Trophoblast cell (in vitro differentiated cells and primary cell): ENCODE results near the gene RAD23B.

Experiments
- DNase-seq, 2 donors: peaks; one replicate each; pipeline ENCODE4 v3.0.0-alpha.2; 2016
- H2AFZ ChIP-seq: 2 replicates; pipeline ENCODE4 v1.6.1; 2013; ENCODE audit warnings: low read length, moderate library complexity, mild to moderate bottlenecking; ENCODE audit not compliant: insufficient read depth, poor library complexity
- H2AK5ac ChIP-seq: 2 replicates; pipeline ENCODE4 v1.6.1; 2013; ENCODE audit warnings: mild to moderate bottlenecking, low read length
- H2BK120ac ChIP-seq: 2 replicates; pipeline ENCODE4 v1.6.1; 2013; ENCODE audit warnings: low read length, mild to moderate bottlenecking, moderate library complexity; ENCODE audit not compliant: insufficient read depth, poor library complexity
- H2BK12ac ChIP-seq: 2 replicates; pipeline ENCODE4 v1.6.1; 2013; ENCODE audit warnings: mild to moderate bottlenecking, low read length, moderate library complexity
- H2BK5ac ChIP-seq: 2 replicates; pipeline ENCODE4 v1.6.1; 2013; ENCODE audit warnings: low read length, low read depth, moderate library complexity, mild to moderate bottlenecking; ENCODE audit not compliant: poor library complexity
- H3K14ac ChIP-seq: 2 replicates; pipeline ENCODE4 v1.6.1; 2013; ENCODE audit warnings: mild to moderate bottlenecking, low read length
- H3K18ac ChIP-seq: 2 replicates; pipeline ENCODE4 v1.6.1; 2013; ENCODE audit warnings: mild to moderate bottlenecking, low read length
- H3K23ac ChIP-seq: 2 replicates; pipeline ENCODE4 v1.6.1; 2013; ENCODE audit warnings: low read length
- H3K27ac ChIP-seq: 2 replicates; pipeline ENCODE4 v1.5.1; 2013; ENCODE audit warnings: low read depth, mild to moderate bottlenecking, inconsistent platforms, low read length, moderate library complexity
- H3K27me3 ChIP-seq: 2 replicates; pipeline ENCODE4 v1.6.1; 2013; ENCODE audit warnings: inconsistent platforms, mild to moderate bottlenecking, low read length, moderate library complexity; ENCODE audit not compliant: insufficient read depth
- H3K36me3 ChIP-seq, 2 experiments: 1 replicate in 1 of 2; 2 replicates in 1 of 2; pipeline ENCODE4 v1.6.1; 2013; ENCODE audit warnings: low read length in 2 of 2, mild to moderate bottlenecking in 2 of 2, moderate library complexity in 1 of 2; ENCODE audit not compliant: insufficient read depth in 2 of 2, control insufficient read depth in 1 of 2
- H3K4ac ChIP-seq: 2 replicates; pipeline ENCODE4 v1.6.1; 2013; ENCODE audit warnings: low read depth, mild to moderate bottlenecking, low read length, moderate library complexity
- H3K4me1 ChIP-seq, 2 experiments: 1 replicate in 1 of 2; 2 replicates in 1 of 2; pipeline ENCODE4 v1.6.1; 2013; ENCODE audit warnings: low read length in 2 of 2, mild to moderate bottlenecking in 2 of 2, moderate library complexity in 1 of 2; ENCODE audit not compliant: insufficient read depth in 2 of 2, control insufficient read depth in 1 of 2
- H3K4me2 ChIP-seq: 2 replicates; pipeline ENCODE4 v1.6.1; 2013; ENCODE audit warnings: inconsistent platforms, mild to moderate bottlenecking, low read length, moderate library complexity
- H3K4me3 ChIP-seq: 2 replicates; pipeline ENCODE4 v1.5.1; 2013; ENCODE audit warnings: mild to moderate bottlenecking, low read depth, low read length, inconsistent platforms
- H3K79me1 ChIP-seq: one replicate; pipeline ENCODE4 v1.6.1; 2013; ENCODE audit warnings: low read length
- H3K79me2 ChIP-seq: 2 replicates; pipeline ENCODE4 v1.6.1; 2013; ENCODE audit warnings: low read length, mild to moderate bottlenecking; ENCODE audit not compliant: control insufficient read depth, insufficient read depth, poor library complexity
- H3K9ac ChIP-seq: 2 replicates; pipeline ENCODE4 v1.6.1; 2013; ENCODE audit warnings: mild to moderate bottlenecking, low read length
- H3K9me3 ChIP-seq: 2 replicates; pipeline ENCODE4 v1.6.1; 2013; ENCODE audit warnings: low read depth, mild to moderate bottlenecking, control low read depth, inconsistent platforms, low read length; ENCODE audit not compliant: insufficient read depth
- H4K12ac ChIP-seq: 2 replicates; pipeline ENCODE4 v1.6.1; 2013; ENCODE audit warnings: low read depth, mild to moderate bottlenecking, low read length, moderate library complexity
- H4K8ac ChIP-seq: 2 replicates; pipeline ENCODE4 v1.6.1; 2013; ENCODE audit warnings: low read depth, mild to moderate bottlenecking, low read length, moderate library complexity
- H4K91ac ChIP-seq: one replicate; pipeline ENCODE4 v1.6.1; 2013; ENCODE audit warnings: low read depth, mild to moderate bottlenecking, low read length, moderate library complexity
- WGBS: extraction: QIAGEN DNeasy Blood & Tissue Kit; methylation state at CpG from one replicate; pipeline ENCODE4 v1.1.7; 2013; ENCODE audit warnings: missing lambda C conversion rate; ENCODE audit not compliant: insufficient read length, insufficient coverage; ENCODE audit errors: extremely low coverage; 5-methylcytosine and 5-hydroxymethylcytosine counted together

RAD23B gene

DNA sequence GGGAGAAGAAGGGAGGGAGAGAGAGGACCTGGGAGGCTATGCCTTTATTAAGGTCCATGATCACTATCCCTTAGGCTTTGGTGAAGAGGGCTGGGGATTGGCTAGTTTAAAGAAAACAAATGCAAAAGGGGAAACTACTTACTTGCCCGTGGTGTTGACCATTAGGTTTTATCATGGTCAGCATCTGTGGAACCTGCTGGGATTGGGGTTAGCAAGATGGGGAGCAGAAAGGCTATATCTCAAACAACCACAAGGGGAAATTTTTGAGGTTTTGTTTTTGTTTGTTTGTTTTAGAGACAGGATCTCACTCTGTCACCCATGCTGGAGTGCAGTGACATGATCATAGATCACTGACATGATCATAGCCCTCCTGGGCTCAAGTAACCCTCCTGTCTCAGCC lies 9.0 kb upstream of the RAD23B start:
- peaks cover 7 to 20% of the 10 kb centered on the region in 2 experiments for H3K4me1 ChIP-seq
- peak overlapping the region; percentile 77 for H3K27ac ChIP-seq
- H4K12ac ChIP-seq: no peak overlapping the region
- no peak for DNase-seq
- no peak overlapping the region for H3K4me3 ChIP-seq
- no peak overlapping the region for H3K18ac ChIP-seq
- H3K36me3 ChIP-seq: no peaks in the 10 kb centered on the region
- H3K9ac ChIP-seq: no peak overlapping the region
- no CpG with 5 or more reads among the region's 1 CpG for WGBS
- H3K23ac ChIP-seq: no peak overlapping the region
- peak overlapping the region; percentile 83 for H2BK12ac ChIP-seq
- H3K27me3 ChIP-seq: no peaks in the 10 kb centered on the region
- H3K79me2 ChIP-seq: peaks cover 3% of the 10 kb centered on the region
- H4K91ac ChIP-seq: peak overlapping the region; percentile 86
- peaks cover 21% of the 10 kb centered on the region for H3K79me1 ChIP-seq
- peak overlapping the region; percentile 44 for H2AK5ac ChIP-seq
- peak overlapping the region; percentile 19 for H3K4ac ChIP-seq
- H4K8ac ChIP-seq: peak overlapping the region; percentile 32
- H3K9me3 ChIP-seq: no peaks in the 10 kb centered on the region
- H2BK120ac ChIP-seq: peak overlapping the region; percentile 88
- peak overlapping the region; percentile 92 for H2BK5ac ChIP-seq
- H3K4me2 ChIP-seq: no peak overlapping the region
- no peak overlapping the region for H2AFZ ChIP-seq
- peak overlapping the region; percentile 84 for H3K14ac ChIP-seq

DNA sequence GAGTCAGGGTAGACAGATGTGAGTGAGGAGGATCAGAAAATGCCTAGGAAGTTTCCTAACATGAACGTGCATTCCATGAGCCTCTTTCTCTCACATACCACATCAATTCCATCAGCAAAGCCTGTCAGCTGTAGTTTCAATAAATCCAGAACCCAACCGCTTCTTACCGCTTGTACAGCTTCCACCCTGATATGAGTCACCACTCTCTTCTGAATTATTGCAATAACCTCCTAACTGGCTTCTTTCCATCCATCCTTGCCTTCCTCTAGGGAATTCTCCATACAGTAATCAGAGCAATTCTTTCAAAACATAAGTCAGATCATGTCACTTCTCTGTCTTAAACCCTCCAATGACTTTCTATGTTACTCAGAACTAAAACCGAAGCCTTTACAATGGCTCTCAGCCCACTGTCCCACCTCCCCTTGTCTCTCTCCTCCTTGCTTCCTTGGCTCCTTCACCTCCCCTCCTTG lies 8.1 kb upstream of the RAD23B start:
- Histone ChIP-seq H3K18ac (no peak overlapping the region), H2AFZ (no peak overlapping the region), H3K4ac (peak overlapping the region; percentile 30), H3K9me3 (no peaks in the 10 kb centered on the region), H3K4me2 (no peak overlapping the region), H4K12ac (no peak overlapping the region), H3K9ac (no peak overlapping the region), H3K4me3 (no peak overlapping the region), H2BK5ac (peak overlapping the region; percentile 91), H4K91ac (peak overlapping the region; percentile 95), H3K27ac (peak overlapping the region; percentile 77), H4K8ac (peak overlapping the region; percentile 74), H3K36me3 (no peaks in the 10 kb centered on the region), H3K14ac (peak overlapping the region; percentile 73), H2AK5ac (peak overlapping the region; percentile 80), H3K79me2 (peaks cover 3% of the 10 kb centered on the region), H2BK120ac (peak overlapping the region; percentile 90), H3K4me1 (peaks cover 7 to 18% of the 10 kb centered on the region in 2 experiments), H3K79me1 (peaks cover 21% of the 10 kb centered on the region), H3K27me3 (no peaks in the 10 kb centered on the region), H2BK12ac (peak overlapping the region; percentile 96), H3K23ac (no peak overlapping the region)
- DNase-seq: peak; percentile 88 to 97
- WGBS: no CpG with 5 or more reads among the region's 4 CpGs

GRCh38 chr9:107275530-107275929 lies 7.5 kb upstream of the RAD23B start:
- Histone ChIP-seq H3K9me3 (no peaks in the 10 kb centered on the region), H2BK120ac (peak overlapping the region; percentile 90), H2BK5ac (peak overlapping the region; percentile 91), H3K36me3 (no peaks in the 10 kb centered on the region), H3K27ac (peak overlapping the region; percentile 75), H3K27me3 (no peaks in the 10 kb centered on the region), H3K18ac (no peak overlapping the region), H3K9ac (no peak overlapping the region), H3K4me3 (no peak overlapping the region), H3K14ac (peak overlapping the region; percentile 73), H3K4ac (peak overlapping the region; percentile 30), H3K23ac (no peak overlapping the region), H4K8ac (peak overlapping the region; percentile 74), H2AFZ (no peak overlapping the region), H3K4me1 (peaks cover 4 to 17% of the 10 kb centered on the region in 2 experiments), H2AK5ac (peak overlapping the region; percentile 80), H3K79me2 (peaks cover 3% of the 10 kb centered on the region), H3K79me1 (peaks cover 18% of the 10 kb centered on the region), H4K12ac (no peak overlapping the region), H3K4me2 (no peak overlapping the region), H2BK12ac (peak overlapping the region; percentile 96), H4K91ac (peak overlapping the region; percentile 95)
- no CpG with 5 or more reads among the region's 2 CpGs for WGBS
- no peak for DNase-seq

GRCh38 chr9:107276966-107277710 lies 5.9 kb upstream of the RAD23B start:
- H3K23ac ChIP-seq: no peak overlapping the region
- no peak overlapping the region for H2AK5ac ChIP-seq
- no peak overlapping the region for H2BK120ac ChIP-seq
- H3K14ac ChIP-seq: no peak overlapping the region
- no peak overlapping the region for H2AFZ ChIP-seq
- no peak overlapping the region for H3K18ac ChIP-seq
- no peak overlapping the region for H2BK5ac ChIP-seq
- no peak overlapping the region for H3K4me3 ChIP-seq
- DNase-seq: peak; percentile 54 to 84
- H3K9me3 ChIP-seq: no peaks in the 10 kb centered on the region
- no peak overlapping the region for H3K4me2 ChIP-seq
- peaks cover 24% of the 10 kb centered on the region for H3K79me1 ChIP-seq
- peak overlapping the region; percentile 38 for H3K27ac ChIP-seq
- H2BK12ac ChIP-seq: no peak overlapping the region
- no CpG with 5 or more reads among the region's 5 CpGs for WGBS
- peaks cover 6 to 25% of the 10 kb centered on the region in 2 experiments for H3K4me1 ChIP-seq
- peak overlapping the region; percentile 43 for H4K91ac ChIP-seq
- H3K79me2 ChIP-seq: peaks cover 3% of the 10 kb centered on the region
- H3K9ac ChIP-seq: no peak overlapping the region
- H3K36me3 ChIP-seq: no peaks in the 10 kb centered on the region
- H3K4ac ChIP-seq: no peak overlapping the region
- no peak overlapping the region for H4K8ac ChIP-seq
- H3K27me3 ChIP-seq: no peaks in the 10 kb centered on the region
- no peak overlapping the region for H4K12ac ChIP-seq
